HPDE6-E6E7 (cell line): ENCODE data around the gene PMEPA1.
"Not testable (repeated sequence)": the region's sequence is repeated elsewhere in the genome, so short reads cannot be mapped to it uniquely, and the experiment has no call there.

Source experiments
- DNase-seq: peaks from one replicate; pipeline ENCODE4 v3.0.0; 2011; ENCODE audit warnings: missing footprints; ENCODE audit errors: extremely low spot score

PMEPA1 gene

GRCh38 chr20:57650756-57651483, 58.9 kb downstream of the PMEPA1 start:
- DNase-seq: no peak

- DNase-seq: no peak
These were observed 59.5 kb downstream of the PMEPA1 start for GRCh38 chr20:57650266-57650665.

GRCh38 chr20:57649617-57650015, 60.2 kb downstream of the PMEPA1 start:
- no peak for DNase-seq

GRCh38 chr20:57648878-57649616, 60.8 kb downstream of the PMEPA1 start:
- DNase-seq: no peak

- DNase-seq: no peak
These were observed 61.7 kb downstream of the PMEPA1 start for GRCh38 chr20:57647933-57648785.

- DNase-seq: no peak
These were observed 62.5 kb downstream of the PMEPA1 start for GRCh38 chr20:57647006-57647932.

- no peak for DNase-seq
These were observed 70.9 kb downstream of the PMEPA1 start for GRCh38 chr20:57638895-57639236.

- DNase-seq: no peak
These were observed 71.5 kb downstream of the PMEPA1 start for GRCh38 chr20:57638173-57638894.

GRCh38 chr20:57633945-57634491, 75.8 kb downstream of the PMEPA1 start:
- no peak for DNase-seq

GRCh38 chr20:57632286-57632685, 77.5 kb downstream of the PMEPA1 start:
- DNase-seq: no peak

- DNase-seq: no peak
These were observed 79.8 kb downstream of the PMEPA1 start for GRCh38 chr20:57630061-57630460.

- DNase-seq: not testable (repeated sequence)
These were observed 80.3 kb downstream of the PMEPA1 start for GRCh38 chr20:57629491-57629901.

GRCh38 chr20:57628962-57629308, 80.9 kb downstream of the PMEPA1 start:
- DNase-seq: not testable (repeated sequence)

- DNase-seq: no peak
These were observed 81.5 kb downstream of the PMEPA1 start for GRCh38 chr20:57628047-57628961.

- DNase-seq: no peak
These were observed 82.5 kb downstream of the PMEPA1 start for GRCh38 chr20:57627339-57627738.

GRCh38 chr20:57625978-57626377, 83.8 kb downstream of the PMEPA1 start:
- DNase-seq: no peak

- no peak for DNase-seq
These were observed 84.4 kb downstream of the PMEPA1 start for GRCh38 chr20:57625181-57625958.

- no peak for DNase-seq
These were observed 85.7 kb downstream of the PMEPA1 start for GRCh38 chr20:57624124-57624523.
